GM12872 (cell line): ENCODE results near the gene ASB18.

Experiments
- TF ChIP-seq, protein P1 (sequence below): IDR thresholded peaks from 3 replicates; pipeline ENCODE4 v1.5.1; 2011; ENCODE audit warnings: low read depth, mild to moderate bottlenecking, low read length, moderate library complexity; ENCODE audit not compliant: insufficient read depth

The ASB18 gene

DNA sequence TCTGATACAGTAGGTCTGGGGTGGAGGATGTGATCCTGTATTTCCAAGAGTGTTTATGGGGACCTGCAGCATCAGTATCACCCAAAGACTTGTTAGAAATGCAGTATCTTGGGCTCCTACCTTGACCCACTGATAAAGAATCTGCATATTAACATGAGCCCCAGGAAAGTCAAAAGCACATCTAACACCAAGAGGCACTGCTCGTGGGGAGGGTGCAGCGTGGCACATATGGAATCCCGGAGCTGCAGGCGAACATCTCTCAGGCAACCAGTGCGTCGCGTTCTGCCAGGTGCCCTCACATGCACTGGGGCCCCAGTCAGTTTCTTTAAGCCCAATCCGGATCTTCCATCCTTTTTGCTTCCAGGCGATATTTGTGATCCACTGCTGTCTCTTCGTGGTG lies 41.3 kb upstream of the ASB18 start:
- TF ChIP-seq, protein P1, sequence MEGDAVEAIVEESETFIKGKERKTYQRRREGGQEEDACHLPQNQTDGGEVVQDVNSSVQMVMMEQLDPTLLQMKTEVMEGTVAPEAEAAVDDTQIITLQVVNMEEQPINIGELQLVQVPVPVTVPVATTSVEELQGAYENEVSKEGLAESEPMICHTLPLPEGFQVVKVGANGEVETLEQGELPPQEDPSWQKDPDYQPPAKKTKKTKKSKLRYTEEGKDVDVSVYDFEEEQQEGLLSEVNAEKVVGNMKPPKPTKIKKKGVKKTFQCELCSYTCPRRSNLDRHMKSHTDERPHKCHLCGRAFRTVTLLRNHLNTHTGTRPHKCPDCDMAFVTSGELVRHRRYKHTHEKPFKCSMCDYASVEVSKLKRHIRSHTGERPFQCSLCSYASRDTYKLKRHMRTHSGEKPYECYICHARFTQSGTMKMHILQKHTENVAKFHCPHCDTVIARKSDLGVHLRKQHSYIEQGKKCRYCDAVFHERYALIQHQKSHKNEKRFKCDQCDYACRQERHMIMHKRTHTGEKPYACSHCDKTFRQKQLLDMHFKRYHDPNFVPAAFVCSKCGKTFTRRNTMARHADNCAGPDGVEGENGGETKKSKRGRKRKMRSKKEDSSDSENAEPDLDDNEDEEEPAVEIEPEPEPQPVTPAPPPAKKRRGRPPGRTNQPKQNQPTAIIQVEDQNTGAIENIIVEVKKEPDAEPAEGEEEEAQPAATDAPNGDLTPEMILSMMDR = no peak

DNA sequence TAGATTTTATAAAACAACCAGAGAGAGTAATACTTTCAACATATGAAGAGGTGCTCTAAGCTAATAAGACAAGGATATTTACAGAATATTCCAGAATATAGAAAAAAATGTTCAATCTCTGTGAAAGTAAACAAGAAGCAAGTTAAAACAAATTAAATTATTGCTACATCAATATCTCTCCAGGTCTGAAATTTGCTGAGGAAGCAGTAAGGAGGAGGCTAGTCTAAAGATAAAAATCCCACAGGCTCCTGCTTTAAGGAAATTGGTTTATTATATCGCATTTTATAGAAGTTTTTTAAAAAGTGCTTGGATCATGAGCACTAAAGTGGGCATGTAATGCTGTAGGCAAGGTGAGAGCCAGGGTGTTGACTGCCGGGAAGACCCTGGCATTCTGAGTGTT lies 39.7 kb upstream of the ASB18 start:
- TF ChIP-seq, protein P1 = no peak

DNA sequence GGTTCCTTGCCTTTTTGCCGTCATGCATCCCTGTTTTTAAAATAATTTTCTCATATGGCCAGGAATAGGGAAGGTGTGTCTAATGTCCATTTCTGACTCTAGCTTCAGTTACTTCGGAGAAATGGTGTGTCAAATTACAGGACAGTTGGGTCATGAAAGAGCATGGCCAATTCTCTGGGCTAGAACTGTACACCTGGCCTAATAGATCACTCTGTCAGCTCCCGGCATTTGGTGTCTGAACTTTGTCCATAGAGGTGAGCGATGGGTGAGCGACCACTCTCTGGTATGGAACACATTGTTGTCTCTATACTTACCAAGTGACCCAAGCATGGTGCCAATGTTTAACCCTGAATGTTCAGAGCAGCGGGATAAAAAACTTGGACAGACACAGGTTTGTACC lies 38.3 kb upstream of the ASB18 start:
- TF ChIP-seq, protein P1 = no peak

- TF ChIP-seq, protein P1 = no peak
Observed at GRCh38 chr2:236298924-236299475, 34.8 kb upstream of the ASB18 start.

DNA sequence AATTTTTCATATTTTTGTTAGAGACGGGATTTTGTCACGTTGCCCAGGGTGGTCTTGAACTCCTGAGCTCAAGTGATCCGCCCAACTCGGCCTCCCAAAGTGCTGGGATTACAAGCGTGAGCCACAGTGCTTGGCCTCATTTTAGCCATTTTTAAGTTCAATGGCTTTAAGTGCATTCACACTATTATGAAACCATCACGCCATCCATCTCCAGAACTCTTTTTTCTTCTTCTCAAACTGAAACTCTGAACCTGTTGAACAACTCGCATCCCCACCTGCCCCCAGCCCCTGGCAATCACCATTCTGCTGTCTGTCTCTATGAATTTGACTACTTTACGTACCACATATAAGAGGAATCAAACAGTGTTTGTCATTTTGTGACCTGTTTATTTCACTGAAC lies 31.3 kb upstream of the ASB18 start:
- TF ChIP-seq, protein P1 = no peak

DNA sequence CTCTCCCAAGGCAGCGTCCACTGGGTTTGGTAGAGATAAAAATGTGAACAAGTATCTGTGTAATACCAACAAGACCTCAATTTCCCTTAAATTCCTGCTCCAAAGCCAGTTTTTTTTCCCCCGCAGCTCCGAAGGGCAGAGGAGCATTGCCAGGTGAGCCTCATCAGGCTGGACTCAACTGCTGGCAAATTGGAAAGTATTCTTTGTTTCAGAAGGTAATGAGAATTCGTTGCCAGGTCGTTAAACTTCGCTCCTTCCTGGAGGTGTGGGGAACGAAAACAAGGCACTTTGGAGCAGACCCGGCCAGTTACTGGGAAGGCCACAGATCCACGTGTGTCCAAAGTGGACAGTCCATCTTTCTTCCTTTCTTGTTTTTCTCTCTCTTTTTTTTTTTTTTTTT lies 30.4 kb upstream of the ASB18 start:
- TF ChIP-seq, protein P1 = no peak

- TF ChIP-seq, protein P1 = no peak
Observed at GRCh38 chr2:236293241-236293810, 29.1 kb upstream of the ASB18 start.
